H9 (cell line): Measurements from ENCODE around the gene PMPCB. TPM values are rescaled to one million over a fixed set of nuclear protein-coding genes. Genes with fewer than 3 reads are reported as not detected.

Experiments
- DNase-seq: peaks from one replicate; pipeline ENCODE4 v3.0.0-alpha.2; 2017
- H2AFZ ChIP-seq: one replicate; pipeline ENCODE4 v1.6.1; 2013; ENCODE audit warnings: mild to moderate bottlenecking, low read length, control low read depth, moderate library complexity
- H2AK5ac ChIP-seq: 2 replicates; pipeline ENCODE4 v1.6.1; 2013; ENCODE audit warnings: low read length, control low read depth, mixed read lengths; ENCODE audit not compliant: insufficient read length
- H2BK120ac ChIP-seq: one replicate; pipeline ENCODE4 v1.6.1; 2013; ENCODE audit warnings: low read depth, mild to moderate bottlenecking, low read length, control low read depth, inconsistent platforms; ENCODE audit not compliant: poor library complexity, severe bottlenecking
- H2BK12ac ChIP-seq: 2 replicates; pipeline ENCODE4 v1.6.1; 2013; ENCODE audit warnings: low read length, control low read depth, mixed read lengths, low read depth; ENCODE audit not compliant: insufficient read length
- H2BK15ac ChIP-seq: 2 replicates; pipeline ENCODE4 v1.6.1; 2013; ENCODE audit warnings: low read depth, low read length, control low read depth
- H2BK20ac ChIP-seq: one replicate; pipeline ENCODE4 v1.6.1; 2013; ENCODE audit warnings: low read depth, mild to moderate bottlenecking, low read length, control low read depth, inconsistent platforms; ENCODE audit not compliant: poor library complexity, severe bottlenecking
- H2BK5ac ChIP-seq: 2 replicates; pipeline ENCODE4 v1.6.1; 2013; ENCODE audit warnings: low read length, control low read depth, mixed read lengths; ENCODE audit not compliant: insufficient read length
- H3K14ac ChIP-seq: 2 replicates; pipeline ENCODE4 v1.6.1; 2013; ENCODE audit warnings: low read length, control low read depth; ENCODE audit not compliant: insufficient read depth
- H3K18ac ChIP-seq: 2 replicates; pipeline ENCODE4 v1.6.1; 2013; ENCODE audit warnings: low read depth, mild to moderate bottlenecking, mixed read lengths, low read length, control low read depth; ENCODE audit not compliant: insufficient read length
- H3K23ac ChIP-seq: 2 replicates; pipeline ENCODE4 v1.6.1; 2013; ENCODE audit warnings: low read length, control low read depth, mixed read lengths, low read depth; ENCODE audit not compliant: insufficient read length
- H3K23me2 ChIP-seq: 2 replicates; pipeline ENCODE4 v1.6.1; 2013; ENCODE audit warnings: low read depth, mild to moderate bottlenecking, mixed read lengths, low read length, control low read depth; ENCODE audit not compliant: insufficient read length, poor library complexity, severe bottlenecking
- H3K27ac ChIP-seq: 2 replicates; pipeline ENCODE4 v1.5.1; 2013; ENCODE audit warnings: low read length, control low read depth, mixed read lengths, low read depth; ENCODE audit not compliant: insufficient read length
- H3K27me3 ChIP-seq: 2 replicates; pipeline ENCODE4 v1.6.1; 2013; ENCODE audit warnings: low read length, control low read depth, inconsistent platforms; ENCODE audit not compliant: insufficient read depth
- H3K4ac ChIP-seq: 2 replicates; pipeline ENCODE4 v1.6.1; 2013; ENCODE audit warnings: low read depth, mild to moderate bottlenecking, control low read depth, inconsistent platforms, low read length, moderate library complexity
- H3K4me1 ChIP-seq: 2 replicates; pipeline ENCODE4 v1.6.1; 2013; ENCODE audit warnings: low read length, control low read depth, inconsistent platforms; ENCODE audit not compliant: insufficient read depth
- H3K4me2 ChIP-seq: 2 replicates; pipeline ENCODE4 v1.6.1; 2013; ENCODE audit warnings: low read length, control low read depth, mixed read lengths; ENCODE audit not compliant: insufficient read length, insufficient read depth
- H3K56ac ChIP-seq: 2 replicates; pipeline ENCODE4 v1.6.1; 2013; ENCODE audit warnings: low read depth, mild to moderate bottlenecking, mixed read lengths, low read length, control low read depth; ENCODE audit not compliant: insufficient read length
- H3K79me1 ChIP-seq: 2 replicates; pipeline ENCODE4 v1.6.1; 2013; ENCODE audit warnings: low read depth, mild to moderate bottlenecking, moderate library complexity, low read length, control low read depth, inconsistent platforms; ENCODE audit not compliant: insufficient read depth, poor library complexity, severe bottlenecking
- H3K79me2 ChIP-seq: 2 replicates; pipeline ENCODE4 v1.6.1; 2013; ENCODE audit warnings: low read length, control low read depth, inconsistent platforms; ENCODE audit not compliant: insufficient read depth
- H3K9ac ChIP-seq: 2 replicates; pipeline ENCODE4 v1.6.1; 2013; ENCODE audit warnings: low read length, control low read depth, mixed read lengths; ENCODE audit not compliant: insufficient read length; ENCODE audit errors: extremely low read depth
- H3K9me3 ChIP-seq: one replicate; pipeline ENCODE4 v1.6.1; 2013; ENCODE audit warnings: low read depth, low read length, inconsistent platforms; ENCODE audit not compliant: control insufficient read depth
- H3T11ph ChIP-seq: one replicate; pipeline ENCODE4 v1.6.1; 2013; ENCODE audit warnings: mild to moderate bottlenecking, low read length, control low read depth, inconsistent platforms
- H4K20me1 ChIP-seq: one replicate; pipeline ENCODE4 v1.6.1; 2013; ENCODE audit not compliant: control insufficient read depth, insufficient read length, insufficient read depth
- H4K5ac ChIP-seq: 2 replicates; pipeline ENCODE4 v1.6.1; 2013; ENCODE audit warnings: low read depth, mild to moderate bottlenecking, mixed read lengths, low read length, control low read depth; ENCODE audit not compliant: insufficient read length
- H4K8ac ChIP-seq: replicated peaks from 2 replicates; pipeline ENCODE4 v1.6.1; 2013; ENCODE audit warnings: low read length, control low read depth, mixed read lengths, low read depth; ENCODE audit not compliant: insufficient read length
- H4K91ac ChIP-seq: 2 replicates; pipeline ENCODE4 v1.6.1; 2013; ENCODE audit warnings: low read depth, mild to moderate bottlenecking, moderate library complexity, mixed read lengths, low read length, control low read depth; ENCODE audit not compliant: insufficient read length
- H3K27ac Mint-ChIP-seq, 3 experiments: 2 replicates in 2 of 3; 3 replicates in 1 of 3; pipeline ENCODE4 v1.8.0; 2020 to 2021; ENCODE audit warnings: mixed read lengths in 3 of 3, mild to moderate bottlenecking in 1 of 3, moderate library complexity in 1 of 3
- H3K27me3 Mint-ChIP-seq: 2 replicates; pipeline ENCODE4 v1.8.0; 2021; ENCODE audit warnings: low read depth, mild to moderate bottlenecking, moderate library complexity, mixed read lengths
- H3K36me3 Mint-ChIP-seq, 3 experiments: 2 replicates in 2 of 3; 3 replicates in 1 of 3; pipeline ENCODE4 v1.8.0; 2020 to 2021; ENCODE audit warnings: low read depth in 3 of 3, mixed read lengths in 3 of 3; ENCODE audit not compliant: insufficient read depth in 1 of 3
- H3K4me1 Mint-ChIP-seq, 2 experiments: 2 replicates each; pipeline ENCODE4 v1.8.0; 2020; ENCODE audit warnings: mixed read lengths in 2 of 2
- H3K4me3 Mint-ChIP-seq, 2 experiments: 2 replicates in 1 of 2; 3 replicates in 1 of 2; pipeline ENCODE4 v1.8.0; 2020 to 2021; ENCODE audit warnings: mild to moderate bottlenecking in 2 of 2, mixed read lengths in 2 of 2, moderate library complexity in 1 of 2
- H3K9me3 Mint-ChIP-seq, 2 experiments: 2 replicates in 1 of 2; 3 replicates in 1 of 2; pipeline ENCODE4 v1.8.0; 2020; ENCODE audit warnings: mild to moderate bottlenecking in 2 of 2, mixed read lengths in 2 of 2, moderate library complexity in 1 of 2
- WGBS: extraction: QIAGEN DNeasy Blood & Tissue Kit; methylation state at CpG from one replicate; pipeline ENCODE4 v1.1.7; 2013; ENCODE audit warnings: missing lambda C conversion rate, low lambda C conversion rate, mixed read lengths; ENCODE audit not compliant: insufficient read length; ENCODE audit errors: extremely low coverage; 5-methylcytosine and 5-hydroxymethylcytosine counted together
- total RNA-seq: library from RNA; stranded (reverse); gene quantifications from 2 replicates; pipeline ENCODE4 v1.2.1, GENCODE V29; 2021
- TF ChIP-seq, protein P1 (sequence below): fragments of 200-600 bp; sonication (generic); conservative IDR thresholded peaks from 3 replicates; pipeline ENCODE4 v1.8.0; 2021; ENCODE audit warnings: antibody characterized with exemption, mild to moderate bottlenecking

PMPCB gene
- total RNA-seq, 1 experiment from 2014 or later, result 90.6 TPM

DNA sequence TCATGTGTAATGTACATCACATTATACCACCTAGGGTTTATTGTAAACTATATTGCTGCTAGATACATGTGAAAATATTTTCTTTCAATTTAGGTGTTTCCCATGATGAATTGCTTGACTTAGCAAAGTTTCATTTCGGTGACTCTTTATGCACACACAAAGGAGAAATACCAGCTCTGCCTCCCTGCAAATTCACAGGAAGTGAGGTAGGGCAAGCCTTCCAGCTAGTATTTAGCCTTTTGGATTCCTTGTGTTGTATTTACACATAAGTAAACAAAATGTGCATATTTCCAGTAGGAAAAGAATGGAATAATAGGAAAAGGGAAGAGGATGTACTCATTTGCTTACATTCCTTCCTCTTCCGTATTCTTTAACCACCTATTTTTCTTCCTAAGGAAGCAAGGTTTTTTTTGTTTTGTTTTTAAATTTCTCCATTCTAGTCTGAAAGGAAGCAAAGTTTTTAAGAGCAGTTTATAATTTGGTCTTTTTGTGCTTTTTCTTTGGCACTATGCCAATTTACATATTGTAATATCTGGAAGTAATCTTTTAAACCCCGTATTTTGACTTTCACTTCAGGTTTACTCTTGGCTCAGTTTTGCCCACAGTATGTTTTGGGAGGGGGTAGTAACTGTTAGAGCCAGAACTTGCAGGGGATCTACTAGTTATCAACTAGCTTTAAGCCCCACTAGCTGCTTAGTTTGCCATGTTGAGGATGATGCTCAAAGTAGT lies 10.4 kb downstream of the PMPCB start:
- Histone ChIP-seq H3K27me3 (no peaks in the 10 kb centered on the region), H3K4ac (no peak overlapping the region), H3K23ac (no peak overlapping the region), H3K4me2 (no peak overlapping the region), H3K9me3 (no peaks in the 10 kb centered on the region), H4K5ac (no peak overlapping the region), H3K56ac (no peak overlapping the region), H4K91ac (no peak overlapping the region), H3K27ac (no peak overlapping the region), H3K23me2 (no peaks in the 10 kb centered on the region), H2BK5ac (no peak overlapping the region), H3T11ph (no peak overlapping the region), H2BK12ac (no peak overlapping the region), H3K9ac (no peak overlapping the region), H3K18ac (no peak overlapping the region), H2BK15ac (no peak overlapping the region), H3K79me2 (no peaks in the 10 kb centered on the region), H2BK20ac (no peak overlapping the region), H2BK120ac (no peak overlapping the region), H2AK5ac (no peak overlapping the region), H4K20me1 (no peaks in the 10 kb centered on the region), H3K79me1 (peaks cover 3% of the 10 kb centered on the region), H3K14ac (no peak overlapping the region), H3K4me1 (no peaks in the 10 kb centered on the region), H4K8ac (no peak overlapping the region), H2AFZ (no peak overlapping the region)
- WGBS, result no CpG with 5 or more reads among the region's 3 CpGs
- H3K27ac Mint-ChIP-seq, result no peak overlapping the region
- no peaks in the 10 kb centered on the region for H3K9me3 Mint-ChIP-seq
- no peak for DNase-seq
- H3K4me3 Mint-ChIP-seq, result no peak overlapping the region
- H3K36me3 Mint-ChIP-seq, result peaks cover 29 to 90% (median 82%) of the 10 kb centered on the region in 3 experiments; a peak in 6 of 7 replicates
- TF ChIP-seq, protein P1, sequence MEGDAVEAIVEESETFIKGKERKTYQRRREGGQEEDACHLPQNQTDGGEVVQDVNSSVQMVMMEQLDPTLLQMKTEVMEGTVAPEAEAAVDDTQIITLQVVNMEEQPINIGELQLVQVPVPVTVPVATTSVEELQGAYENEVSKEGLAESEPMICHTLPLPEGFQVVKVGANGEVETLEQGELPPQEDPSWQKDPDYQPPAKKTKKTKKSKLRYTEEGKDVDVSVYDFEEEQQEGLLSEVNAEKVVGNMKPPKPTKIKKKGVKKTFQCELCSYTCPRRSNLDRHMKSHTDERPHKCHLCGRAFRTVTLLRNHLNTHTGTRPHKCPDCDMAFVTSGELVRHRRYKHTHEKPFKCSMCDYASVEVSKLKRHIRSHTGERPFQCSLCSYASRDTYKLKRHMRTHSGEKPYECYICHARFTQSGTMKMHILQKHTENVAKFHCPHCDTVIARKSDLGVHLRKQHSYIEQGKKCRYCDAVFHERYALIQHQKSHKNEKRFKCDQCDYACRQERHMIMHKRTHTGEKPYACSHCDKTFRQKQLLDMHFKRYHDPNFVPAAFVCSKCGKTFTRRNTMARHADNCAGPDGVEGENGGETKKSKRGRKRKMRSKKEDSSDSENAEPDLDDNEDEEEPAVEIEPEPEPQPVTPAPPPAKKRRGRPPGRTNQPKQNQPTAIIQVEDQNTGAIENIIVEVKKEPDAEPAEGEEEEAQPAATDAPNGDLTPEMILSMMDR, result no peak
- H3K27me3 Mint-ChIP-seq, result no peaks in the 10 kb centered on the region
- no peaks in the 10 kb centered on the region for H3K4me1 Mint-ChIP-seq
